Astrocyte of the cerebellum (primary cell): ENCODE measurements around the gene ADRA2B.

Experiments used
- DNase-seq: peaks from one replicate; pipeline ENCODE4 v3.0.0-alpha.2; 2011; ENCODE audit warnings: low read depth
- H3K4me3 ChIP-seq: 2 replicates; pipeline ENCODE4 v1.5.1; 2011; ENCODE audit warnings: mild to moderate bottlenecking, low read depth, low read length, moderate library complexity
- in situ Hi-C: cut with HindIII; loops from 2 replicates; pipeline ENCODE4 v1.10.0; 2017; ENCODE audit warnings: low sequenced_read_pairs
- TF ChIP-seq, protein P1 (sequence below): IDR thresholded peaks from 2 replicates; pipeline ENCODE4 v1.5.1; 2012; ENCODE audit warnings: low read length, low read depth, moderate library complexity, mild to moderate bottlenecking; ENCODE audit errors: missing control alignments

ADRA2B gene

DNA sequence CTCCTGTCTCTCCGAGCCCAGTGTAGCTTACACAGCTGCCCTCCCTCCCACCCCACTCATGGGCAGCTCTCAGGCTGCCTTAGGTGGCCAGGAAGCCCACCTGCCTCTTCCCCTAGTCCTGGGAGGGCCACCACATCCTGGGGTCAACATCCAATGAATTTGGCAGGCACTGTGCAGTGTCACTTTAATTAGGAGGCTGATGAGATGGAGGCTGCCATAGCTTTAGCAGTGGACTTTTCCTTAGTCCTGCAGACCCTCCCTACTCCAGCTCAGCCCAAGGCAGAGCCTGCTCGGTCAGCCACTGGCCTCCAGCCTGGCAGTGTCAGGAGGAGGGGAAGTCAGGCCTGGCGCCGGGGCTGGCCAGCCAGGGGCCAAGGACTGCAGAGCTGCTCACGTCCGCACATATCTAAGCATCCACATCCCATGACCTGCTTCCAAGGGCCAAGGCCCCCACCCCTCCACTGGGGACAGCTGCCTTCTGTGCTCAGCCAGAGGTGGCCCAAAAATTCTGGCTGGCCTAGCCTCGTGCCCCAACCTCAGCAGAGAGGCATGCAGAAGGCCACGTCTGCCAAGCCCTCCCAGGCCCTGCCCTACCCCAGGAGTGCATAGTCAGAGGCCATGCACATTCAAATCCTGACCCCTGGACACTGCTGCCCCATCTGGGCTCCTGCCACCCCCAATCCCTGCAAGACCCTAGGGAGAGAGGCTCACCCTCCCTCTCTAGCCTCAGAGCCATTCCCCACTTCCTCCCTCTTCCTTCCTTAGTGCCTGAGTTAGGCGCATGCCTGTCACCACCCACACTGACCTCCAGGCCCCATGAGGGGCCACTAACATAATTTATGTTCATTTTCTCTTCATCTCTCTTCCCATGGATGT, 33.1 kb downstream of the ADRA2B start:
- H3K4me3 ChIP-seq: no peak overlapping the region
- in situ Hi-C loops: no loop called here
- TF ChIP-seq, protein P1, sequence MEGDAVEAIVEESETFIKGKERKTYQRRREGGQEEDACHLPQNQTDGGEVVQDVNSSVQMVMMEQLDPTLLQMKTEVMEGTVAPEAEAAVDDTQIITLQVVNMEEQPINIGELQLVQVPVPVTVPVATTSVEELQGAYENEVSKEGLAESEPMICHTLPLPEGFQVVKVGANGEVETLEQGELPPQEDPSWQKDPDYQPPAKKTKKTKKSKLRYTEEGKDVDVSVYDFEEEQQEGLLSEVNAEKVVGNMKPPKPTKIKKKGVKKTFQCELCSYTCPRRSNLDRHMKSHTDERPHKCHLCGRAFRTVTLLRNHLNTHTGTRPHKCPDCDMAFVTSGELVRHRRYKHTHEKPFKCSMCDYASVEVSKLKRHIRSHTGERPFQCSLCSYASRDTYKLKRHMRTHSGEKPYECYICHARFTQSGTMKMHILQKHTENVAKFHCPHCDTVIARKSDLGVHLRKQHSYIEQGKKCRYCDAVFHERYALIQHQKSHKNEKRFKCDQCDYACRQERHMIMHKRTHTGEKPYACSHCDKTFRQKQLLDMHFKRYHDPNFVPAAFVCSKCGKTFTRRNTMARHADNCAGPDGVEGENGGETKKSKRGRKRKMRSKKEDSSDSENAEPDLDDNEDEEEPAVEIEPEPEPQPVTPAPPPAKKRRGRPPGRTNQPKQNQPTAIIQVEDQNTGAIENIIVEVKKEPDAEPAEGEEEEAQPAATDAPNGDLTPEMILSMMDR: no peak
- no peak for DNase-seq

DNA sequence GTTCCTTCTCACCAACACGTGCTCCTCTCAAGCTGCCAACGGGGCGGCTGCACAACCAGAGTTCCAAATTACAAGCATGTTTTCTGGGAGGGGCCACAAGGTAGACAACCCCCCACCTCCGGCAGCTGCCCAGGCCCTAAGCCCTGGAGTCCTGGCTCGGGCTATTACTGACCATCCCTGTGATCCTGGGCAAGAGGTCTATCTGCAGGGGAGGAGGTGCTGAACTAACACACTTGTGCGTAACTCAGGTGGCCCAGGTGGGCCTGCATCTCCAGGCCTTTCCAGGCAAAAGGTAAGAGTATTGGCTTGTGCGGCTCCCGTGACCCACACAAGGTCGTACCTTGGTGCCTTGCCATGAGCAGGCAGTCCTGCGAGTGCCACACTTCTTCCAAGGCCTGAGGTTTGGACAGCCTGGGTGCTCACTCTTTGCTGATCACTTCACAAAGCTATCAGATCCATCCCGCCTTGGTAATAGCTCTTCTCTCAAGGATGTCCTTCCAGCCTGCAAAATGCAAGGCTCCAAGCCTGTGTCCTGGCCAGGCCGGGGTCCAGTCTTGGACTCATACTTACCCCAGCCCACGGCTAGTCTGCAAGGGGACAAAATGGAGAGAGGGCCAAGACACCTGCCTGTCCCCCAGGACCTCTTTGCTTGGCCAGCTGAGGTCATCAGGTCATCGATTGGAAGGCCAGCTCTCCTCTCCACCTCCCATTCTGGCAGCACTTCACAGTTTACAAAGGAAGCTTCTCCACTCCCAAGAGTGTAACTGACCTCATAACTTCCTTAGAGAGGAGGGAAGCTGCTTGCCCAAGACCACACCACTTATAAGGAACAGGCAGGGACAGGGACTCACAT, 33.9 kb downstream of the ADRA2B start:
- in situ Hi-C loops: no loop called here
- DNase-seq: no peak
- TF ChIP-seq, protein P1: no peak
- no peak overlapping the region for H3K4me3 ChIP-seq

DNA sequence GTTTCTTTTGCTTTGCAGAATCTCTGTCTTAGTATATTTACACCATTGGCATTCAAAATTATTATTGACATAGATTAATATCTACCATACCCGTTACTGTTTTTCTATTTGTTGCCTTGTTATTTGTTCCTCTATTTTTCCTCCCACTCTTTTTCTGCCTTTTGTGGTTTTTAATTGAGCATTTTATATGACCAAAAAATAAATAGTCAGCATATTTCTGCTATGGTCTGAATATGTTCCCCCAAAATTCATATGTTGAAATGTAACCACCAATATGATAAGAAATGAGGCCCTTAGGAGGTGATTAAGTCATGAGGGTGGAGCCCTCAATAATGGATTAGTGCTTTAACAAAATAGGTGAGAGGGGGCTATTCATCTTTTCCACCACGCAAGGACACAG, 35.3 kb downstream of the ADRA2B start:
- in situ Hi-C loops: no loop called here
- TF ChIP-seq, protein P1: no peak
- DNase-seq: no peak
- no peak overlapping the region for H3K4me3 ChIP-seq

DNA sequence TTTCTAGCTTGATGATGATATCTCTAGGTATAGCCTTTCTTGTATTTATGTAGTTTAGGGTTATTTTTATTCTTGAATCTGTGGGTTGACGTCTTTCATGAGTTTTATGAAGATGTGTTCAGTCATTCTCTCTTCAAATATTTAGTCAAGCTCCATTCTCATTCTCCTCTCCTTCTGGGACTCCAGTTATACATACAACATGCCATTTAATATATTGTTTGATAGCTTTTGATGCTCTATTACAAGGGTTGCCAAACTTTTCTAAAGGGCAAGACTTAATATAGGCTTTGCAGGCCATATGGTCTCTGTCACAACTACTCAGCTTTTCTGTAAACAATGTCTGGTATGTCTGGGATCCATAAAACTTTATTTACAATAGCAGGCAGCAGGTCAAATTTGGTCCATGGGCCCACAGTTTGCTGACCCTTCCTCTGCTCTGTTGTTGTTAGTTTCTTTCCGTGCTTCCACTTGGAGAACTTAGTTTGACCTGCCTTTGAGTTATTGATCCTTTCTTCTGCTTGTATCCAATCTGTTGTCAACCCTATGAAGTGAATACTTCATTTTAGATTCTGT, 41.1 kb downstream of the ADRA2B start:
- DNase-seq: no peak
- in situ Hi-C loops: no loop called here
- no peak overlapping the region for H3K4me3 ChIP-seq

DNA sequence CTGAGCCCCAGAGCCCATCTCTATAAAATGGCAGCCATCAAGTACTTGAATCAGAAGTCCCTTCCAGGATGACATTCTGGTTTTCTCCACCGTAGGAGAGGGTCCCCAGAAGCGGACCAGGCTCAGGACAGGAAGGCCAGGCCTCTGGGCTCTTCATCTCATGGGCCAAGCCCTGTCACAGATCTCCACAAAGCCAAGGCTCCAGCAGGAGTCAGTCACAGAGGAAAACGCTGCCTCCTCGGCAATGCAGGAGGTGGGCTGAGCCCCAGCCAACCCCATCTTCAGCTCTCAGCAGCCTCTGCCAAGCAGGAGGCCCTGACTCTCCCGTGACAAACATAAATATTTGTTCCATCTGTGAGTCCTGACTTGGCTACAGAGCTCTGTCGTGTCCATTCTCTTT, 42.2 kb downstream of the ADRA2B start:
- in situ Hi-C loops: no loop called here
- TF ChIP-seq, protein P1: no peak
- no peak overlapping the region for H3K4me3 ChIP-seq
- no peak for DNase-seq

More for the DNA sequence above, 41.1 kb downstream of the ADRA2B start:
- TF ChIP-seq, protein P1: no peak

DNA sequence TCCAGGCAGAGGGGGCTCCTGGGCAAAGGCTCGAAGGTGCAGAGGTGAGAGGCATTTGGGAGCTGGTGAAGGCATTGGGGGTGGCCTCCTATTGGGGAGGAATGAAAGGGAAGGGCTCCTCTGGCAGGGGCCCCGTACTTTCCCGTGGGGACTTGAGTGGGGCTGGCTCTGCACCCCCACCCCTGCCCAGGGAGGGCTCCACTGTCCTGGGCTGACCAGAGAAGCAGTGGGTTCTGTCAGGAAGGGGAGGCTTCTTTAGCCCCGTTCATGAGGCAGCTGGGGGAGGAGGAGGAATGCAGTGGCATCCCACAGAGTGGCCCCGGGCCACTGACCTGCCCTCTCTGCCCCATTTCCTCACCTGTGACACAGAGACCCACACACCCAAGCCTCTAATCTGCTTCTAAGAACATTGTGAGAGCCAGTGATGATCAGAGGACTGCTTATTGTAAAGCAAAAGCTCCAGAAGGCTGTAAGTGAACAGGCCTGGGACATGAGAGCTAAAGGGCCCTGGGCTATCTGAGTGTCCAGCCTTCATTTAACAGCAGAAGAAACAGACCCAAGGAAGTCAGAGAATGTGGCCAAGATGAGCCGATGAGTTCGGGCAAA, 43.1 kb downstream of the ADRA2B start:
- DNase-seq: no peak
- in situ Hi-C loops: no loop called here
- TF ChIP-seq, protein P1: no peak
- no peak overlapping the region for H3K4me3 ChIP-seq
